WERI-Rb-1 (cell line): ENCODE data around the gene ZNF407.

Source experiments
- DNase-seq: peaks from one replicate; pipeline ENCODE4 v3.0.0-alpha.2; 2020
- H3K27ac ChIP-seq: fragments of 250-450 bp; sonication (Bioruptor Pico); 2 replicates; pipeline ENCODE4 v1.5.1; 2020; ENCODE audit warnings: mild to moderate bottlenecking, moderate library complexity
- H3K27me3 ChIP-seq: fragments of 250-450 bp; sonication (Bioruptor Pico); 2 replicates; pipeline ENCODE4 v1.5.1; 2021; ENCODE audit warnings: mild to moderate bottlenecking, low read depth, moderate library complexity; ENCODE audit not compliant: insufficient read depth, severe bottlenecking
- H3K36me3 ChIP-seq: fragments of 250-450 bp; sonication (Bioruptor Pico); 2 replicates; pipeline ENCODE4 v1.5.1; 2020; ENCODE audit warnings: mild to moderate bottlenecking, moderate library complexity
- H3K4me3 ChIP-seq: 2 replicates; pipeline ENCODE4 v1.5.1; 2011; ENCODE audit warnings: low read depth, mild to moderate bottlenecking, control low read depth, low read length
- H3K9me3 ChIP-seq: fragments of 250-450 bp; sonication (Bioruptor Pico); 2 replicates; pipeline ENCODE4 v1.5.1; 2021; ENCODE audit warnings: mild to moderate bottlenecking, moderate library complexity; ENCODE audit not compliant: severe bottlenecking
- CTCF ChIP-seq: IDR thresholded peaks from 2 replicates; pipeline ENCODE4 v1.5.1; 2011; ENCODE audit warnings: low read depth, mild to moderate bottlenecking, control low read depth, inconsistent platforms, low read length

ZNF407 gene

GRCh38 chr18:74796211-74796610, 198.5 kb downstream of the ZNF407 start:
- no peak for DNase-seq
- Histone ChIP-seq H3K27ac (no peak overlapping the region), H3K4me3 (no peak overlapping the region), H3K9me3 (no peaks in the 10 kb centered on the region), H3K27me3 (no peaks in the 10 kb centered on the region), H3K36me3 (no peaks in the 10 kb centered on the region)
- TF ChIP-seq CTCF, result no peak

- TF ChIP-seq CTCF, result no peak
- no peak for DNase-seq
- no peaks in the 10 kb centered on the region for H3K9me3 ChIP-seq
- no peaks in the 10 kb centered on the region for H3K36me3 ChIP-seq
- no peak overlapping the region for H3K27ac ChIP-seq
- H3K4me3 ChIP-seq, result no peak overlapping the region
- no peaks in the 10 kb centered on the region for H3K27me3 ChIP-seq
These were observed 199.3 kb downstream of the ZNF407 start for GRCh38 chr18:74796841-74797576.

- TF ChIP-seq CTCF, result no peak
- no peak for DNase-seq
- no peak overlapping the region for H3K27ac ChIP-seq
- no peaks in the 10 kb centered on the region for H3K9me3 ChIP-seq
- no peaks in the 10 kb centered on the region for H3K27me3 ChIP-seq
- H3K4me3 ChIP-seq, result no peak overlapping the region
- no peaks in the 10 kb centered on the region for H3K36me3 ChIP-seq
These were observed 200.0 kb downstream of the ZNF407 start for GRCh38 chr18:74797577-74798151.

GRCh38 chr18:74799542-74799941, 201.9 kb downstream of the ZNF407 start:
- H3K36me3 ChIP-seq, result no peaks in the 10 kb centered on the region
- no peak overlapping the region for H3K27ac ChIP-seq
- DNase-seq, result no peak
- H3K27me3 ChIP-seq, result no peaks in the 10 kb centered on the region
- no peak for TF ChIP-seq CTCF
- no peak overlapping the region for H3K4me3 ChIP-seq
- no peaks in the 10 kb centered on the region for H3K9me3 ChIP-seq

- H3K27me3 ChIP-seq, result no peaks in the 10 kb centered on the region
- no peaks in the 10 kb centered on the region for H3K36me3 ChIP-seq
- no peak overlapping the region for H3K4me3 ChIP-seq
- no peaks in the 10 kb centered on the region for H3K9me3 ChIP-seq
- DNase-seq, result no peak
- no peak for TF ChIP-seq CTCF
- H3K27ac ChIP-seq, result no peak overlapping the region
These were observed 202.4 kb downstream of the ZNF407 start for GRCh38 chr18:74800098-74800497.

- DNase-seq, result no peak
These were observed 205.4 kb downstream of the ZNF407 start for GRCh38 chr18:74803117-74803516.

More at GRCh38 chr18:74803117-74803516, 205.4 kb downstream of the ZNF407 start:
- Histone ChIP-seq H3K9me3 (no peaks in the 10 kb centered on the region), H3K36me3 (no peaks in the 10 kb centered on the region), H3K27ac (no peak overlapping the region), H3K4me3 (no peak overlapping the region), H3K27me3 (no peaks in the 10 kb centered on the region)
- no peak for TF ChIP-seq CTCF
